Gastroesophageal sphincter (tissue), 4 donors: ENCODE data around the gene KIF27. TPM values are rescaled to one million over a fixed set of nuclear protein-coding genes. Genes with fewer than 3 reads are reported as not detected.

Experiments
- ATAC-seq: fragments of 150-250 bp; one replicate; pipeline ENCODE4 v1.9.1; 2016; ENCODE audit warnings: mild to moderate bottlenecking, moderate library complexity
- H3K27ac ChIP-seq, 4 donors: fragments of 200-600 bp; sonication (generic) in 3 of 4; 1 replicate in 3 of 4; 2 replicates in 1 of 4; pipeline ENCODE4 v1.5.1; 2016 to 2019
- H3K27me3 ChIP-seq: fragments of 200-600 bp; sonication (generic); one replicate; pipeline ENCODE4 v1.5.1; 2019
- H3K36me3 ChIP-seq, 2 donors: fragments of 200-600 bp; sonication (generic); one replicate each; pipeline ENCODE4 v1.5.1; 2019; ENCODE audit warnings: control low read depth in 1 of 2
- H3K4me1 ChIP-seq, 3 donors: fragments of 200-600 bp; sonication (generic); 1 replicate in 2 of 3; 2 replicates in 1 of 3; pipeline ENCODE4 v1.5.1; 2016 to 2019; ENCODE audit warnings: control low read depth in 2 of 3
- H3K4me3 ChIP-seq, 2 donors: fragments of 200-600 bp; sonication (generic); one replicate each; pipeline ENCODE4 v1.5.1; 2019; ENCODE audit warnings: mild to moderate bottlenecking in 1 of 2, moderate library complexity in 1 of 2
- H3K9me3 ChIP-seq, 3 donors: fragments of 200-600 bp; sonication (generic); one replicate each; pipeline ENCODE4 v1.5.1; 2017 to 2019; ENCODE audit warnings: control low read depth in 2 of 3
- CTCF ChIP-seq, 4 experiments: fragments of 200-600 bp in 2 of 4; fragments of 450-650 bp in 2 of 4; sonication (generic) in 1 of 4; IDR thresholded peaks; one replicate each; pipeline ENCODE4 v1.5.1; 2017 to 2019; ENCODE audit warnings: antibody characterized with exemption in 4 of 4, mild to moderate bottlenecking in 2 of 4, moderate library complexity in 2 of 4
- EP300 ChIP-seq: sonication (generic); formaldehyde crosslinking; IDR thresholded peaks from one replicate; pipeline ENCODE4 v1.6.1; 2017; ENCODE audit warnings: antibody characterized with exemption, mild to moderate bottlenecking
- POLR2A ChIP-seq, 2 donors: fragments of 450-650 bp; IDR thresholded peaks; one replicate each; pipeline ENCODE4 v1.6.1; 2017; ENCODE audit warnings: antibody characterized with exemption in 2 of 2, mild to moderate bottlenecking in 2 of 2, moderate library complexity in 1 of 2
- POLR2AphosphoS5 ChIP-seq: sonication (generic); formaldehyde crosslinking; IDR thresholded peaks from one replicate; pipeline ENCODE4 v1.6.1; 2017; ENCODE audit warnings: antibody characterized with exemption
- WGBS, 2 donors: methylation state at CpG; one replicate each; pipeline ENCODE4 v1.1.5; 2018; ENCODE audit warnings: low coverage in 1 of 2; 5-methylcytosine and 5-hydroxymethylcytosine counted together
- total RNA-seq, 4 donors: library from RNA; depleted of rRNA; stranded (reverse); fragments of >200 nt; gene quantifications; one replicate each; pipeline ENCODE4 v1.1.0, GENCODE V29; 2016

KIF27 gene
- total RNA-seq, 4 donors from 2014 or later = 3.9 to 6.9 (median 5.6) TPM

- TF ChIP-seq EP300 (no peak), POLR2AphosphoS5 (no peak), POLR2A (IDR thresholded peaks at IDR 0.05) (no peak), CTCF (IDR thresholded peaks at IDR 0.05) (no peak)
- ATAC-seq = no peak
- Histone ChIP-seq H3K27me3 (no peaks in the 10 kb centered on the region), H3K9me3 (no peaks in the 10 kb centered on the region), H3K36me3 (peaks cover 0 to 38% of the 10 kb centered on the region in 2 donors), H3K4me1 (peaks cover 0 to 9% (median 0%) of the 10 kb centered on the region in 3 donors), H3K4me3 (no peak overlapping the region), H3K27ac (no peak overlapping the region)
- 64 to 79% methylated on average over 9 to 13 of the region's 13 CpGs for WGBS, 2 donors
Measured at GRCh38 chr9:83800236-83801033, 120.8 kb downstream of the KIF27 start.

- Histone ChIP-seq H3K27ac (no peak overlapping the region), H3K36me3 (peaks cover 0 to 58% of the 10 kb centered on the region in 2 donors), H3K4me3 (no peak overlapping the region), H3K9me3 (no peaks in the 10 kb centered on the region), H3K27me3 (no peaks in the 10 kb centered on the region), H3K4me1 (no peaks in the 10 kb centered on the region)
- WGBS, 2 donors = 94 to 100% methylated on average over 1 to 2 of the region's 2 CpGs
- TF ChIP-seq EP300 (no peak), POLR2A (IDR thresholded peaks at IDR 0.05) (no peak), POLR2AphosphoS5 (no peak), CTCF (IDR thresholded peaks at IDR 0.05) (no peak)
- ATAC-seq = no peak
Measured at GRCh38 chr9:83794051-83794450, 127.2 kb downstream of the KIF27 start.

GRCh38 chr9:83792746-83793145 is 128.5 kb downstream of the KIF27 start:
- no peak overlapping the region for H3K4me3 ChIP-seq
- H3K27ac ChIP-seq = no peak overlapping the region
- no peaks in the 10 kb centered on the region for H3K4me1 ChIP-seq
- no peaks in the 10 kb centered on the region for H3K9me3 ChIP-seq
- TF ChIP-seq POLR2A (IDR thresholded peaks at IDR 0.05) (no peak), EP300 (no peak), CTCF (IDR thresholded peaks at IDR 0.05) (no peak)
- H3K27me3 ChIP-seq = no peaks in the 10 kb centered on the region
- 71 to 82% methylated on average over 1 of the region's 1 CpG for WGBS, 2 donors
- no peak for ATAC-seq
- peaks cover 0 to 50% of the 10 kb centered on the region in 2 donors for H3K36me3 ChIP-seq

Other genes with a start within 250 kb of the KIF27 start
- 100 to 1,000 TPM; 112 to 132 (median 117) TPM for gene UBQLN1, start 213.5 kb downstream of the KIF27 start, total RNA-seq
- gene GKAP1, start 103.7 kb downstream of the KIF27 start, total RNA-seq = 10 to 100 TPM; 12.9 to 17.6 (median 15.1) TPM
- gene HNRNPK, start 58.8 kb upstream of the KIF27 start, total RNA-seq = 100 to 1,000 TPM; 493 to 609 (median 561) TPM
- gene RMI1, start 59.4 kb upstream of the KIF27 start, total RNA-seq = 10 to 100 TPM in 1 of 4 donors, 1 to 10 TPM in 3; 2.8 to 17.6 (median 4.5) TPM